ENCODE results near the gene KCNC3.

GRCh38 chr19:50340331-50340730 lies 11.2 kb upstream of the KCNC3 start:
- TF ChIP-seq EZH2phosphoT487 (IDR thresholded peaks at IDR 0.05; ENCODE audit: unreplicated experiment) (no peak), CTCF (conservative IDR thresholded peaks at IDR 0.05; ENCODE audit: low read depth in 2 of 2) (no peak), REST (IDR thresholded peaks at IDR 0.05; ENCODE audit: unreplicated experiment) (no peak), EZH2 (IDR thresholded peaks at IDR 0.05; ENCODE audit: low read depth, unreplicated experiment) (no peak), POLR2AphosphoS5 (IDR thresholded peaks at IDR 0.05; ENCODE audit: low read depth) (no peak)
